NCI-H526 treated with DMSO at 0.1 percent for 48 hours (cell line): ENCODE data around the gene PROM1.
A peak's percentile ranks its signal among the peaks of the same experiment; 100 is the strongest.

Source experiments
- DNase-seq: peaks from one replicate; lab custom pipeline; 2025; lab: John Stamatoyannopoulos, UW

Gene PROM1

DNA sequence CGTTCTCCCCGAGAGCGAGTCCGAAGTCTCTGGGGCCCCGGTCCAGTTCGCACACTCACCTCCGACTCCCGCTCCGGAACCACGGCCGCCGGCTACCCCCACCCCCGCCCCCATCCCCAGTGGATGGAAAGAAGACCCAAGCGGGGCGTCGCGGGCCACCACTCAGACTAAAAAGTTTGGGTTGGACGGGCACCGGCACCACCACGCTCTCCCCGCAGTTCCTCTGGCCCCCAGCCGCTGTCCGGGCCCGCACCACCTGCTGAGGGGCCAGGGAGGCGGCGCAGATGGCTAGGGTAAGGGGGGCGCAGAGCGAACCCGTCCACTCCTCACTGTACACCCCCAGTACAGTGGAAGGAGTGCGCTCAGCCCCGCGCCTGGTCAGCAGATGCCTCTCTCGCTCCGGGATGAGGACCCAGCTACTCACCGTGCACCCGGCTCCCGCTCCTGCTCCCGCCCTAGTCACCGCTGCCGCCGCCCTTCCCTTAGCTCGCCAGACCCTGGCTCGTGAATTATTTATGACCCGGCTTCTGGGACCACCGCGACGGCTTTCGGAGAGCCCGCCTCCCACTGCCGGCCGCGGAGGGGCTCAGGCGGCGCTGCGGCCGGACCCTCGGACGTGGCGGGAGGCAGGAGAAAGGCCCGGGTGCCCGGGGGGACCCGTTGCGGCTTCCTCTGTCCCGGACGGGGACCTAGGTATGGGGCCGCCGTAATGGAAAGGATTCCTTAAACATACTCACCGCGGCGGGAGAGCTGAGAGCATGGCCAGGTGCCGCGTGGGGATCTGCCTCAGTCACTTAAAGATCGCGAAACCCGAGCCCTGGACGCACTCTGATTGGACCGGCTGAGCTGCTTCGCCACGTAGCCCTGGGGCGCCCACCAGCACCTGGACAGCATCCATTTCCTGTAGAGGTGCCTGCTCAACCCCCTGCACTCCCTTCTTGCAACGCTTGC lies at the start of gene PROM1:
TSS of gene PROM1 (minus strand) at position 783 of the 951 bp plus-strand sequence. CDS start 8,117 bp downstream, outside the sequence.
- DNase-seq, result no peak

DNA sequence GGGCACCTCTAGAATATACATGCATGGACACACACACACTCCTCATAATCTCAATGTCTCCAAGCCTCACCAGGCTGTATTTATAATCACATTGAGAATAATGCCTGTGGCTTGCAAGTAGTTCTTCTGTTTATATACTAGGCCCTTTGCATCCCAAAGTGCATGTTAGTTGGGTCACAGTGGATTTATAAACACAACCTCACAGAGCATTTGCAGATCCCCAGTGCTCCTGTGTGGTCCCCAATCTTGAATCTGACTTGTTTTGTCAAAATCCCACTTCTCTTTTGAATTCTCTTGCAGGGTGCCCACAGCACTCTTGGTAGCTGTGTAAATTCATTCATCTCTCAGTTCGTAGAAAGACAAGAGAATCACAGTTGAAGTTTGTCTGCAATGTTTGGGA lies 49.6 kb upstream of the PROM1 start:
- DNase-seq, result no peak

- DNase-seq, result no peak
These were observed 47.5 kb upstream of the PROM1 start for GRCh38 chr4:16131293-16131692.

- no peak for DNase-seq
These were observed 45.5 kb upstream of the PROM1 start for GRCh38 chr4:16129336-16129735.

GRCh38 chr4:16126714-16127113 lies 42.9 kb upstream of the PROM1 start:
- DNase-seq, result no peak

DNA sequence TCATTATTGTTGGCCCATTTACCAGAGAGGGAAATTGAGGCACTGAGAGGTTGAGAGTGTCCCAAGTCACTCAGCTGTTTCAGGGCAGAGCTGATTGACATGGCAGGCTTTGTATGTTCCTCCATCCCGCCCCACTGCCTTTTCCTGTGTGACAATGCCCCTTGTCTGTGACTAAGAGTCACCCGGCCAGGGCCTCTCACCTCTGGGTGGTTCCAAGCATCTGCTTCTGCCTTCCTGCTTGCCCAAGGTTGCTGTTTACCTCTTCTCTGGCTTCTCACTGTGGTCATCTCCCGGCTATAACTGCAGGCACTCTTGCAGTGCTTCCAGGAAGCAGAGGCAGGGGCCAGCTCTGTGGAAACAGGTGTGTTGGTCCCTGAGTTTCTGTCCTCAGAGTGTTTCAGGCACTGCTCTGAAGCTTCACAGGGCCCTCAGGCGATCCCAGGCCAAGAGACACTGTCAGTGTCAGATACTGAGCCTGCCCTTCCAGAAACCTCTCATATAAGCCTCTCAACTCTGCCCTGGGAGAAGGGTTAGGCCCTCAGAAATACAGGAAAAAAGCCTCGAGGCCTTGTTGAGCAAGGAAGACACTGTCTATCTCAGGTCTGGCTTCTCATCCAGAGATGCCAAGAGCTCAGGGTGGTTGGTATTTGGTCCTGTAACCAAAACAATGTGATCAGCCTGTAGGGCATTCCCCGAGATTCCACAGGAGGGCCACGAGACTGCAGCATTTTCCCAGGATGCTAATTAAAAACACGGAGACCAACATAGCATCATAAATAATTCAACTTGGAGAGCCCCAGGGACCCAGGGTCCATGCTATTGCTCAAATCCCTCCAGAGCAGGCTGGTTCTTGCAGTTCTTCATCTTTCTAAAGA lies 42.0 kb upstream of the PROM1 start:
- no peak for DNase-seq

GRCh38 chr4:16124232-16124631 lies 40.4 kb upstream of the PROM1 start:
- no peak for DNase-seq

GRCh38 chr4:16123356-16124084 lies 39.7 kb upstream of the PROM1 start:
- peak; percentile 34 for DNase-seq

GRCh38 chr4:16122784-16123183 lies 39.0 kb upstream of the PROM1 start:
- no peak for DNase-seq

DNA sequence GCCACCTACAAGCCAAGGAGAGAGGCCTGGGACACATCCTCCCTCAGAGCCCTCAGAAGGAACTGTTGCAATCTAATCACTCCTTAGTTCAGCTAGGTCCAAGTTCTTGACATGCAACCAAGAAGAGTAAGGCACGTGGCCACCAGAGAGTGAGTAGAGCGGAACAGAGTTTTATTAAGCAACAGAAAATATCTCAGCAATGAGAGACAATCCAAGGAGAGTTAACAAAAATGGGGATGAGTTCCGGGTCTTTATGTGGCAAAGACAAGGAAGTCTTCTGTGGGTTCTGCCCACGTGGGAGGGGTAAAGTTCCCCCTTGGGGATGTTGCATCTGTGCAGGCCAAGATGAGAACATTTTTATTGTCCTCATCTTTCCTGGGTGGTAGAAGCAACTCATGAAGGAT lies 38.5 kb upstream of the PROM1 start:
- no peak for DNase-seq

DNA sequence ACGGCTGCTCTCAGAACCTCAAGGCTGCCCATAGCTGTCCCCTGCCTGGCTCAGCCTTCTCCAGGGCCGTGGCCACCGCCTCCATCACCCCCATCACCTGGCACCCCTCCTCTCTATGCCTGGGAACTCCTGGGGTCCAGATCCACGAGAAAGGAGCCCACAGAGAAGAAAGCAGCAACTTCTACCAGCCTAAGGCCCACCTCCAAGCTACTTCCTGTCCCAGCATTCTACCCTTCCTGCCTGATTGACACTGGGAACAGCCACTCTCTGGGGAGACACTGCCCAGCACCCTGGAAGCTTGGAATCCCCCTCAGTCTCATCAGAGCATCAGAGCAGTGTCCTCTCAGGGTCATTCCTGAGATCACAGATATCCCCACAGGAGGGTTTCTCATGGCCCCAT lies 36.9 kb upstream of the PROM1 start:
- DNase-seq, result no peak

DNA sequence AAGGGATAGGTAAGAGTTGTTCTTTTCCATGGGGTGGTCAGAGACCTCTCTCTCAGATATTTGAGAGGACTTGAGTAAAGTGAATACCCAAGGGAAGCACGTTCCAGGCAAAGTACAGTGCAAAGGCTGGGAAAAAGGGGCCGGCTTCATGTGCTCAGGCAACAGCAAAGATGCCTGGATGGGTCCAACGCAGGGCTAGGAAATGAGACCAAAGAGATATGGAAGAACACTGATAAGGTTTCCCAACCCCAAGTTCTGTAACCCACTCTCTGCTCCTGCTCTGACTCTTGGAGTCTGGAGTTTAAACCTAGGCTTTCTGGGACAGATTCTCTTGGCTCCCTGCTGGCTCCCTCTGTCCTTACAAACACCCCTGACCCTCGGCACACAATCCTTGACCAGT lies 36.2 kb upstream of the PROM1 start:
- DNase-seq, result no peak

DNA sequence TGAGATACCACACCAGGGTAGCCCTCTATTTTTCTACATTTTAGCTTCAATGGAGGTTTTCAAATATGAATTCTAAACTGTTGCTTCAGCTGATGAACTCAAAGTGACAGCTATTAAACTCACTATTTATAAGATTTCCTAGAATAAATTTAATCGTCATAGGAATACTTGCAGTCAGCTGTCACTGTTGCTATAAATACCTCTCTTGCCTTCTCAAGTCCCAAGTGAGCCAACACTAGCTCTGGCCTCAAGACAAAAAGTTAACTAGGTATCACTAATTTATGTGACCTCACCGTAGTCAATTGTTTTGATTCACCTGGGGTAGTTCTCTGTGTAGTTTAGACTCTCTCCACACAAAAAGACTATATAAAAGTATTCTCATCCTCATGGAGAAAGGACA lies 34.3 kb upstream of the PROM1 start:
- no peak for DNase-seq

- no peak for DNase-seq
These were observed 33.3 kb upstream of the PROM1 start for GRCh38 chr4:16117164-16117563.

DNA sequence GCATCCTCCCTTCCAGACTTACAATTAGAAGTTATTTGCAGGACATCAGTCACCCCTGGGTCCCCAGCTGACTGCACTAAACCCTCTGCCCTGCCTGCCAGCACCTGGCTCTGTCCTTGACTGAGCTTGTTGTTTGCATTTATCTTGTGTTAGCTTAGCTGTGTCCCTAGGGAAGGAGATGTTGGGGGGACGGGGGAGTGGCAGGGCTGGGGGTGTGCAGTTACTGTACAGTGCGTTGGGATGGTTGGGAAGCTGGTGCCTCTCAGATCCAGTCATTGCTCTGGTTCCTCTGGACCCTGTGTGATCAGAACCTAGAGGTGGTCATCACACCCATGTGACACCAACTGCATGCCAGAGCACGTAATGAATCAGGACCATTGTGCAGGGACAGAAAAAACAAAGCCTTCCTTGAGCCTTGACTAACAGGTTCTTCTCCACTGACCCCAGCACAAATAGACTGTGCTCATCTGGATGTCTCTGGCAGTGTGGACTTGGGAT lies 32.7 kb upstream of the PROM1 start:
- DNase-seq, result no peak

DNA sequence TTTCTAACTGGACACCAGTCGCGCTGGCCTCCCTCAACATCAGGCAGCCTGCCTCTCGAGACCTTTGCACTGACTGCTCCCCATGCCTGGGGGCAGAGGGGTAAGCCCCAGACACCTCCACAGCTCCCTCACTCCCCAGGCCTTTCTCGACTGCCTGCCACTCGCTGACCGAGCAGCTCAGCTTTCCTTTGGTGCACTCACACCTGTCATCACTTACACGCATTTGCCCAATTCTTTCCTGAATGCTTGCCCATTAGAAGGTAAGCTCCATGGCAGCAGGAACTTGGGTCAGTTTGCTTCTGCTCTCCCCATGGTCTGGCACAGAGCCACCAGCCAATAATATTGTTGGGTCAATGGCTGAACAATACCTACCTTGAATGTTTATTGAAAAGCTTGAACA lies 32.2 kb upstream of the PROM1 start:
- no peak for DNase-seq

GRCh38 chr4:16114546-16114945 lies 30.7 kb upstream of the PROM1 start:
- DNase-seq, result no peak

GRCh38 chr4:16113741-16114140 lies 29.9 kb upstream of the PROM1 start:
- no peak for DNase-seq

DNA sequence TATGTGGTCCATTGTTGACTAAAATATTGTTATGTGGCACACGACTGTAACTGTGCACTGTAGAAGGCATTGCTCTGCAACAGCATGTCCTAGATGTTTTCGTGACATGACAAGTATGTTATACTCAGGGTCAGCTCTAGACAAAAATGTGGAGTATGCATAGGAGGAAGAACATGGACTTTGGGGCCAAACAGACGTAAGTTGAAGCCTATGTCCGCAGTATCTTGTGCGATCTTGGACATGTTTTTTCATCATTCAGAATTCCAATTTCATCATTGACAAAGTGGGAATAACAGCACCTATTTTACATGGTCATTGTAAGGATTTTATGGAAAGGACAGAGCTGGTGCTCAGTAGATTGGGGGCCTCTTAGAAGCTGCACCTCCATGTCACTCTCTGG lies 27.7 kb upstream of the PROM1 start:
- DNase-seq, result no peak

- no peak for DNase-seq
These were observed 27.0 kb upstream of the PROM1 start for GRCh38 chr4:16110661-16111290.

DNA sequence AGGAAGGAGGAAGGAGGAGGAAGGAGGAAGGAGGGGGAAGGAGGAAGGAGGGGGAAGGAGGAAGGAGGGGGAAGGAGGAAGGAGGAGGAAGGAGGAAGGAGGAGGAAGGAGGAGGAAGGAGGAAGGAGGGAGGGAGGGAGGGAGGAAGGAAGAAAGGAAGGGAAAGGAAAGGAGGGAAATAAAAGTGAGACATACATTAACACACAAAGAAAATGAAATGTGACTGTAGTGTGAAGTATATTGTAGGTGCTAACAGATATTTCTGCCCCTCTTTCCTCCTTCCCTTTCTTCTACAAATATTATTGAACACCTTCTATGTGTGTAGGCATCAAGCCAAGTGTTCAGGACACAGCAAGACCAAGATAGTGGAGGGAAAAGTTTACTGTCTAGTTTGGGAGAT lies 26.4 kb upstream of the PROM1 start:
- DNase-seq, result no peak

DNA sequence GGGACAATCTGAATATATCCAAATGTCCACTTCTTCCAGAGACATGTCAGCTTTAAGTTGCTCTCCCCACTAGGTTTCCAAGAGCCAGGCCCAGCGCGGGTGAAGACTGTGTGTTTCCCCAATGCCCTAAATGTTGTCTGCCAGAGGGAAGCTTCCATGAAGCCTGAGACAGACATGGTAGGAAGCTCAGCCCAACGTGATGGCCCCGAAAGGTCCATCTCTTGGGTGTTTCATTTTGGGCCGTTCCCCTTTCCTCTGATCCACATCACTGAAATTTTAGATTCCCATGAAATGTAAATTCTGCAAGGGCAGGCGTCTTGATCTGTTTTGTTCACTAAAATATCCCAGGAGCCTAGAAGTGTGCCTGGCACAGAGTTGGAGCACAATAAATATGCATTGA lies 25.4 kb upstream of the PROM1 start:
- DNase-seq, result no peak
